ENCODE data around the gene LRCH3.
A peak's percentile ranks its signal among the peaks of the same experiment; 100 is the strongest.

DNA sequence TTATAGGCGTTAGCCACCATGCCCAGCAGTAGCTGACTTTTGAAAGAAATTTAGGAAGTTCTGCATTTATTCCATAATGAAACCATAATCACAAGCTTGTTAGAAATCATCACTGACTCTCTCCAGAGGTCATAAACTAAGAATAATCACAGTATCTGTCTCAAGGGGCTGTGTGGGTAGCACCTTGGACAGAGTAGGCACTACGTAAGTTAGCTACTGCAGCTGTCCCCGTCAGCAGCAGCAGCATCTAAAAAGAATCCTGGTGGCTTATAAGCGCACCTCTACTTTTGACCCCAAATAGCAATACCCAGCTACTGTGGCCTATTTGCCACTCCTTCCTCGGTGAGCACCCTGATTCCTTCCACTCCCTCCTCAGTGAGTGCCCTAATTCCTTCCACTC, 101.1 kb downstream of the LRCH3 start:
- TF ChIP-seq, protein P1, sequence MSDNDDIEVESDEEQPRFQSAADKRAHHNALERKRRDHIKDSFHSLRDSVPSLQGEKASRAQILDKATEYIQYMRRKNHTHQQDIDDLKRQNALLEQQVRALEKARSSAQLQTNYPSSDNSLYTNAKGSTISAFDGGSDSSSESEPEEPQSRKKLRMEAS (IDR thresholded peaks at IDR 0.05): no peak
- TF ChIP-seq EP300 (IDR thresholded peaks at IDR 0.05; ENCODE audit: borderline replicate concordance): no peak
- peak; percentile 65; the same call in 1 of the 2 replicates for TF ChIP-seq REST (IDR thresholded peaks at IDR 0.05; ENCODE audit: low read depth)
- TF ChIP-seq YY1 (IDR thresholded peaks at IDR 0.05; ENCODE audit: low read depth): no peak
- TF ChIP-seq CREB1 (IDR thresholded peaks at IDR 0.05; ENCODE audit: low read depth): no peak
- TF ChIP-seq RAD21 (IDR thresholded peaks at IDR 0.05; ENCODE audit: low read depth): no peak
- TF ChIP-seq ZBTB7A (IDR thresholded peaks at IDR 0.05; ENCODE audit: low read depth): no peak
- no peak for TF ChIP-seq CEBPB (IDR thresholded peaks at IDR 0.05)
- no peak for TF ChIP-seq TCF12 (IDR thresholded peaks at IDR 0.05; ENCODE audit: low read depth)
- TF ChIP-seq EGR1 (IDR thresholded peaks at IDR 0.05): no peak
